ENCODE results near the gene BRSK1.
A peak's percentile ranks its signal among the peaks of the same experiment; 100 is the strongest.

Gene BRSK1

GRCh38 chr19:55297267-55297666 is 13.5 kb downstream of the BRSK1 start:
- TF ChIP-seq, protein P1, sequence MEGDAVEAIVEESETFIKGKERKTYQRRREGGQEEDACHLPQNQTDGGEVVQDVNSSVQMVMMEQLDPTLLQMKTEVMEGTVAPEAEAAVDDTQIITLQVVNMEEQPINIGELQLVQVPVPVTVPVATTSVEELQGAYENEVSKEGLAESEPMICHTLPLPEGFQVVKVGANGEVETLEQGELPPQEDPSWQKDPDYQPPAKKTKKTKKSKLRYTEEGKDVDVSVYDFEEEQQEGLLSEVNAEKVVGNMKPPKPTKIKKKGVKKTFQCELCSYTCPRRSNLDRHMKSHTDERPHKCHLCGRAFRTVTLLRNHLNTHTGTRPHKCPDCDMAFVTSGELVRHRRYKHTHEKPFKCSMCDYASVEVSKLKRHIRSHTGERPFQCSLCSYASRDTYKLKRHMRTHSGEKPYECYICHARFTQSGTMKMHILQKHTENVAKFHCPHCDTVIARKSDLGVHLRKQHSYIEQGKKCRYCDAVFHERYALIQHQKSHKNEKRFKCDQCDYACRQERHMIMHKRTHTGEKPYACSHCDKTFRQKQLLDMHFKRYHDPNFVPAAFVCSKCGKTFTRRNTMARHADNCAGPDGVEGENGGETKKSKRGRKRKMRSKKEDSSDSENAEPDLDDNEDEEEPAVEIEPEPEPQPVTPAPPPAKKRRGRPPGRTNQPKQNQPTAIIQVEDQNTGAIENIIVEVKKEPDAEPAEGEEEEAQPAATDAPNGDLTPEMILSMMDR (conservative IDR thresholded peaks at IDR 0.05; ENCODE audit: control insufficient read depth, insufficient read depth, low read depth, low read length): no peak
- DNase-seq (ENCODE audit: low read depth): no peak
- no peak overlapping the region for H3K4me3 ChIP-seq (ENCODE audit: control insufficient read depth, low read depth, low read length)

GRCh38 chr19:55299991-55300390 is 16.2 kb downstream of the BRSK1 start:
- TF ChIP-seq, protein P1 (conservative IDR thresholded peaks at IDR 0.05; ENCODE audit: control insufficient read depth, insufficient read depth, low read depth, low read length): no peak
- H3K4me3 ChIP-seq (ENCODE audit: control insufficient read depth, low read depth, low read length): no peak overlapping the region
- DNase-seq (ENCODE audit: low read depth): no peak

- H3K4me3 ChIP-seq (ENCODE audit: control insufficient read depth, low read depth, low read length): no peak overlapping the region
- DNase-seq (ENCODE audit: low read depth): no peak
- TF ChIP-seq, protein P1 (conservative IDR thresholded peaks at IDR 0.05; ENCODE audit: control insufficient read depth, insufficient read depth, low read depth, low read length): no peak
Measured at GRCh38 chr19:55300886-55301458, 17.2 kb downstream of the BRSK1 start.

DNA sequence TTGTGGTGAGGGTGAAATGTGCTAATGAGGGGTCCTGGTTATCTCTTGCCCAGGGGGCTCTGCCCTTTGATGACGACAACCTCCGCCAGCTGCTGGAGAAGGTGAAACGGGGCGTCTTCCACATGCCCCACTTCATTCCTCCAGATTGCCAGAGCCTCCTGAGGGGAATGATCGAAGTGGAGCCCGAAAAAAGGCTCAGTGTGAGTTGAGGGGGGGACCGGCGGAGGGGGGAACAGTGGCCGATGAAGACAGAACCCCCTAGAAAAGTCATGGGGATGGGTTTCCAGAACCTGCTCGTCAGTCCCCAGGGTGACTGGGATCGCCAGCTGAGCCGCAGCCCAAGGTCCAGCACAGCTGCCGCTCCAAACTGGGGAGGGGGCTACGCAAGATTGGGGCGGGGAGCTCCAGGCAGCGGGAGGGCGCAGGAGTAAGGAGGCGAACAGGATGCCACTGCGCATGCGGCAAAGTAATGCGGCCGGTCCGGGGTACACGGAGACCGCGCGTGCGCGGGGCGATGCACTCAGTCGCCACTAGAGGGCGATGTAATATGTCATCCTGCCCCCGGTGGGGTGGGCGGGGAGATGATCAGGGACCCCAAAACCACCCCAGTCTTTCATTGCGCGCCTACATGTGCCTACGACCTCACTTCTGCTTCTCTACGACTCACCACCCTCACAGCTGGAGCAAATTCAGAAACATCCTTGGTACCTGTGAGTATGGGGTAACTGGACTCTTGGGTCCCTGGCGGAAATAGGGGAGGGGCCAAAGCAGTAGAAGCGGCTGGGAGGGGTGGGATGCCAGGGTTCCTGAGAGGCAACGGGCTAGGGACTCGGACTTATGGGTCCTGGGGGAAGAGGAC is 17.9 kb downstream of the BRSK1 start:
- peak overlapping the region; percentile 36 for H3K4me3 ChIP-seq (ENCODE audit: control insufficient read depth, low read depth, low read length)
- peak; percentile 68 for DNase-seq (ENCODE audit: low read depth)
- TF ChIP-seq, protein P1 (conservative IDR thresholded peaks at IDR 0.05; ENCODE audit: control insufficient read depth, insufficient read depth, low read depth, low read length): peak; percentile 65

DNA sequence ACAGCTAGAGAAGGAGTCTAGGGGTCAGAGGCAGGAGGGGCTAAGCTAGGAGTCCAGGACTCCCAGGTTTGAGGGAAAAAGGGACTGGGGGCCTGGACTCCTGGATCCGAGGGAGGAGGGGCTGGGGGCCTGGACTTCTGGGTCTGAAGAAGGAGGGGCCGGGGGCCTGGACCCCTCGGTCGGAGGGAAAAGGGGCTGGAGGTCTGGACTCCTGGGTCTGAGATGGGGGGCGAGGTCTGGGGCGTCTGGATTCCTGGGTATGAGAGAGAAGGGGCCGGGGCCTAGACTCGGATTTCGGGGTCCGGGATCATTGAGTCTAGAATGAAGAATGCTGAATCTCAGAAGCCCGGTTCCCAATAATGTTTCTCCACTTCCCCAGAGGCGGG is 18.5 kb downstream of the BRSK1 start:
- no peak for DNase-seq (ENCODE audit: low read depth)
- TF ChIP-seq, protein P1 (conservative IDR thresholded peaks at IDR 0.05; ENCODE audit: control insufficient read depth, insufficient read depth, low read depth, low read length): no peak
- peak overlapping the region; percentile 36 for H3K4me3 ChIP-seq (ENCODE audit: control insufficient read depth, low read depth, low read length)

GRCh38 chr19:55303477-55303876 is 19.7 kb downstream of the BRSK1 start:
- no peak for DNase-seq (ENCODE audit: low read depth)
- TF ChIP-seq, protein P1 (conservative IDR thresholded peaks at IDR 0.05; ENCODE audit: control insufficient read depth, insufficient read depth, low read depth, low read length): no peak
- no peak overlapping the region for H3K4me3 ChIP-seq (ENCODE audit: control insufficient read depth, low read depth, low read length)

Data from fibroblast of mammary gland (primary cell).